ENCODE measurements around the gene FA2H.
"Not testable (repeated sequence)": the region's sequence is repeated elsewhere in the genome, so short reads cannot be mapped to it uniquely, and the experiment has no call there.

The FA2H gene

DNA sequence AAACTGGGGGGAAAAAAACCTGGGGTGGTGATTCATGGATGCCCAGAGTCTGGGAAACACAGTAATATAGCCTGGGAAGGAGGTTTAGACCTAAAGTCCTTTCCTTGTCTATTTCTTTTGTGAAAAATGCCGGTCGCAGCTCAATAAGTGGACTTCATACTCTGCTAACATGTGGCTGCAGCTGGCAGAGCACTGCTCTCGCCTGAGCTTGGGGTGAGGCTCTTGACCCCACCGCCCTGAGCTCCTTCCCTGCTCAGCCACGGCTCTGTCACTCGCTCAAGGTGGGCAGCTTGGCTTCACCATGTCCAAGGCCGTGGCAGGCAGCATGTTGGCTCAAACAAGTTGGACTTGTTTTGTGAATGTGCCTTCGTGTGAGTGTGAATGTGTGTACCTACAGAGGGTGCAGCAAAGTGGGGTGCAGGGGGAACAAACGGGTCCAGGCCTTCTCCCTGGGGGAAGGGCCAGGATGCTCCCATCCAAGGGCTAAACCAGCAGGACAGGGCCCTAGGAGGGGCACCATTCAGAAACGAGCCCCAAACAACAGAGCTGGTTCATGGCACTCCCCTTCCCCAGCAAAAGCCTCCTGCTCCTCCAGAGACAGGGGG is 4.9 kb downstream of the FA2H start:
- DNase-seq, result no peak

DNA sequence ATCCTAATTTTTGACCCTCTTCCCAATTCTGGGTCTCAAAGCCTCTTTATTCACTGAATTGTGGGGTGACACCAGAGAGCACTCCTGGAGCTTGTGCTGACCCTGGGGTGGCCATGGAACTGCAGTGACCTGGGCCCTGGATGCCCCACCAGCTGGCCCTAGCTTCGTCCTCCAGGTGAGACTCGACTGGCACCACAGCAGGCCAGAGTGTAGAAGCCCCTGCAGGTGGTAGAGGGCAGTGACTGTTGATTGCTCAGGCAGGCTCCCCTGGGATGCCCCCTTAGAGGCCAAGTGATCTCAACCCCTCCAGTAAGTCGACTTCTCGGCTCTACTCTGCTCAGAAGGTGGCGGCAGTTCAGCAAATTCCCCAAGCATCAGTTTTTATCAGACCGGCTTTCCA is 6.4 kb downstream of the FA2H start:
- DNase-seq, result no peak

DNA sequence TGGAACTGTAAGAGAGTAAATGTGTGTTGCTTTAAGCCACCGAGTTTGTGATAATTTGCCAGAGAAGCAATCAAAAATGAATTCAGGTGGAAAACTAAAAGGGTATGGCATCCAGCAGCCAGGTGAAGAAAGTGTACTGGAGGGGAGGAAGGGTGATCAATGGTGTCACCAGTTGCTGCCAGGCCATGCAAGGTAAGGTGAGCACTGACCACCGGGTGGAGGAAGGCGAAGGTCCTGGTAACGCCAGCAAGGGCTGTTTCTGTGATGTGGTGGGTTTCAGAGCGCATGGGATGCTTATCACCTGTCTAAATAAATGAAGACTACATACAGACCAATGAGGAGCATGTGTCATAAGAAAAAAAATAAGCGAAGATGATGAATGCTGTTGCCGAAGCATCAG is 6.9 kb downstream of the FA2H start:
- no peak for DNase-seq

DNA sequence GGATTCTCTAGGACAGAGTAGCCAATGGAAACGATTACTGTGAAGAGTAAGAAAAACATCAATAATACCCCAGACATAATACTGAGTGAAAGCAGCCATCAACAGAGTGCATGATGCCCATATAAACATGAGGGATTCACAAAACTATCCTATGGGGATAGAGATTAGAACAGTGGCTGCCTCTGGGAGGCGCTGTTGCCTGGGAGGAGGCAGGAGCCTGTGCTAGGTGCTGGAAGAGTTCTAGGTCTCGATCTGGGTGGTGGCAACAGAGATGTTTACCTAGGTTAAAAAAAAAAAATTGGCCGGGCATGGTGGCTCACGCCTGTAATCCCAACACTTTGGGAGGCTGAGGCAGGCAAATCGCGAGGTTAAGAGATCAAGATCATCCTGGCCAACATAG is 7.9 kb downstream of the FA2H start:
- no peak for DNase-seq

DNA sequence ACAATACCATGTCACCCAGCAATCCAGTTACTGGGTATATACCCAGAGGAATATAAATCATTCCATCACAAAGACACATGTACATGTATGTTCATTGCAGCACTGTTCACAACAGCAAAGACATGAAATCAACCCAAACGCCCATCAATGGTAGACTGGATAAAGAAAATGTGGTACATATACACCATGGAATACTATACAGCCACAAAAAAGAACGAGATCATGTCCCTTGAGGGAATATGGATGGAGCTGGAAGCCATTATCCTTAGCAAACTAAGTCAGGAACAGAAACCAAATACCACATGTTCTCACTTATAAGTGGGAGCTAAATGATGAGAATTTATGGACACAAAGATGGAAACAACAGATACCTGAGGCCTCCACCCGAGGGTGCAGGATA is 10.4 kb downstream of the FA2H start:
- not testable (repeated sequence) for DNase-seq

DNA sequence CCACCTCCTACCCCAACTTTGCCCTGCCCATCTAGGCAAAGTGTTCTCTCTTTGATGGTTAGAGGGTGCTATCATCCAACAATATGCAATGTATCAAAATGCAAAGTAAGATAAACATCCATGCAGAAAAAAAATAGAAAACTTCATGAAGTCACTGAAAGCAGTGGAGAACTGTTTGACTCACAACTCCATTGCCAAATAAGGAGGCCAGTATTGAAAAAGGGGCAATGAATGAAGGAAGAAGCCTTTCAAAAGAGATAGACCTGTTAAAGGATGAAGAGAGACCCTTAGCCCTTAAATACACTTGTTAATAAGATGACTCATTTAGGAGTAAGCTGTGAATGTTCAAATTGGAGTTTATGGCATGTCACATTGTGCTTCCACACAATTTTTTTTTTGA is 13.0 kb downstream of the FA2H start:
- no peak for DNase-seq

DNA sequence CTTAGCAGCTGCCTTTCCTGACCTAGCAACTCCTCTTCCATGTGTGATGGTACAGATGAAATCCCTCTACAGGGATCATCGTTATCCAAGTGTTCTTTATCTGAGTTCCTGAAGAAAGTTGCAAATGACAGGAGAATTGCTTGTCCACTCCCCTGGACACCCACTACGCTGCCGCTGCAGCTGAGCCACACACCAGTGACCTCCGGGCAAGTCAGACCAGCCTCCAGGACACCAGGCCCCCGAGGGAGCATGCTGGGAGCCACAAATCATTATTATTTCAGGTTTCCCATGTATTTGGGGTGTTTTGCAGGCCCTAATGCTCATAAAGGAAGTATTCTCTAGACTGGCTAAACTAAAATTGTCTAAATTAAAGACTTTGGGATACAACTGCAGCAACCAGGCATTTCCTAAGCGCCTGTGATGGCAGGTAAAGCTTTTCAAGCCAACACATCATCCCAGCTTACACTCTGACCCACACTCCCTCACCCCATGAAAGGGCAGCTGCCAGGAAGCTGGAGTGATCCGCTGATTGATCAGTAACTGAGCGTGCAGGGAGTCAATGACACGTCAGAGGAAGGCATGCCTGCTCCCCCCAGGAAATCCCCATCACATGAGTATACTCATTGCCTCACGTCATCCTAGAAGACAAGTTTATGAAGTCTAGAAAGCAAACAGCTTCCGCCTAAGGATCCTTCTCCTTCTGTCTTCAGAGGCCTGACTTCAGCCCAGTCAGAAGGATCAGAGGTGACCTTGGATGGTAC is 14.4 kb downstream of the FA2H start:
- no peak for DNase-seq

DNA sequence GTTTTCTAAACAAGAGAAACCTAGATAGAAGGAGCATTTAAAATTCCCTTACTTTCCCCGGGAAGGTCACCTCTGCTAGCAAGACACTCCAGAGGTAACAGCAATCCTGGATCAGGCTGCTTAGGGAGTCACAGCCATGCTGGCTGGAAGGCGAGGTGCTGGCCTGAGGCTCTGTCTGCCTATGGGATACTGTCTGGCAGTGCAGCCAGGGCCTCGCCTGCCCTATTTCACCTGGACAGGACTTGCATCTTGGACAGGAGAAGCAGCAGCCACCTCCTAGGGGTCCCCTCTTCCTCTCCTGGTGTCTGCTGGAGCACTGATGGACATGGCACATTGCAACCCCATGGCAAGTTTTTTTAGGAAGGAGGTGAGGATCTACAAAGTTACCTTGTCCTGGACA is 15.1 kb downstream of the FA2H start:
- no peak for DNase-seq

DNA sequence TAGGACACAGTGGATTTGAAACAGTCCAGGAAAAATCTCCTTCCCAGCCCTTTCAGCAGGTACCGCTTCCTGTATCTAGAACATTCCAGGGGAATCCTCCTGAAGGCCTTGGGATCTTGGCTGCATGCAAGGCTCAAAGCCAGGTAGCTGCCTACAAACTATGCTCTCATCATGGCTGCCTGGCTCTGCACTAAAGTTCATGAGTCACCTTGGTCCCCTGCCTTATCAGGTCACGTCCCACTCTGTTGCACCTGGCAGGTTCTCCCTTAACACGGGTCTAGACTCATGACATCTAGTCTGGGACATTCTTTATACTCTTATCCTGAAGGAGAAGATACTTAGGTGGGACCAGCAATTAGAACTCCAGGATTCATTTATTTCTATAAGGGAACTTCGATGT is 15.8 kb downstream of the FA2H start:
- DNase-seq, result no peak

DNA sequence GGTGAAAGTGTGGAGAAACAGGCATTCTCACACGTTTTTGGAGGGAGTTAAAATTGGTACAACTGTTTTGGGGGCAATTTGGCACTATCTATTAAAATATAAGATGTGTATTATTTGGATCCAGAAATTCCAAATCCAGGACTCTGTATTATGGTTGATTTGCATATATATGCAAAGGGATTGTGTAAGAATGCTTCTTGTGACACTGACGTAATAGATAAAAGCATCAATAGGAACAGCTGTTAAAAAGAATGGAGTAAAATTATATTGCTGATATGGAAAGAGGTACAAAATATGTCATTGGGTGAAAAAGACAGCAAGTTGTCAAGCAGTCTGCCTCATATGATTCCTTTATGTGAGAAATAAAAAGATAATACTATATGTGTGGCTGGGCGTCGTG is 17.3 kb downstream of the FA2H start:
- no peak for DNase-seq

DNA sequence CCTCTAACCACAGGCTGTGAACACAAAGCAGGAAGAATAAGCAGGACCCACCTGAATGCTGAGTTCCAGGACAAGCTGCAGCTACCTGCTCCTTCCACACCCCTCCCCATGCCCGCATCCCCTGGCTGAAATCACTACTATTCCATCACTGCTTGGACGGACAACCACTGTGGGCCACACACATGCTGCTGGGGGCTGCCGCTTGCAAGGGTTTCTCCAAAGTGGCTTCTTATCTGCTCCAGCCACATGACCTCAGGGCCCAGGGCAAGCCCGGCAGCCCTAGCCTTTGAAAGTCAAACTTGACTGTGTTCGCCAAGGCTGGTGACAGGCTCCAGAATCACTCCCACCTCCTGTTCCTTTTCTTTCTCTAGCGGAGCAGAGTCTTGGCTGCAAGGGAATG is 18.4 kb downstream of the FA2H start:
- no peak for DNase-seq

DNA sequence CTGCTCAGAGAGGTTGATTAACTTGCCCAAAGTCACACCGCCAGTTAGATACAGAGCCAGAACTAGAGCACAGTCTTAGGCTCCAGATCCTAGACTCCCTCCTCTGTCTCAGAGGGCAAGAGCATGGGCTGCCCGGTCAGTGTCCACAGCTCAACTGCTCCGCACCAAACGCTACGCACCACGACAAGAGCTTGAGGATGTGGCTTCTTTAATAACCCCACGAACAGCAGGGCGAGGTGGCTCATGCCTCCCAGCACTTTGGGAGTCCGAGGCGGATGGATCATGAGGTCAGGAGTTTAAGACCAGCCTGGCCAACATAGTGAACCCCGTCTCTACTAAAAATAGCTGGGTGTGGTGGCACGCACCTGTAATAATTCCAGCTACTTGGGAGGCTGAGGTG is 21.4 kb downstream of the FA2H start:
- DNase-seq, result no peak

DNA sequence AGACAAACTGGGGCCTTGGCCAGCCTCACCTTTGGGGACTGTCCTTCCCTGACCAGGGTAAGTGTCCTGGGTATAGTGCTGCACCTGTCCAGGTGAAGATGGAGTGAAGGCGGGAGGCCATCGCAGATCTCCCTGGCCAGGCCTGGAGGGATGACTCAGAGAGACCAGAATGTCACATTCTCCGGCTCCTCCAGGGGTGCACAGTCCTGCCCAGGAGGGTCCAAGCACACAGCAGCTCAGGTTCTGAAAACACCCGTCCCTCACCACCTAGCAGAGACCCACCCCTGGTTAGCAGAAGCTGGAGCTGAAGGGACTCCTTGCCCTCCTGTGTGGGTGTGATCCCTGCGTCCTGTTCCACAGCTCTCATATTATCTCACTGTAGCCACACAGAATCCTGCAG is 21.9 kb downstream of the FA2H start:
- no peak for DNase-seq

DNA sequence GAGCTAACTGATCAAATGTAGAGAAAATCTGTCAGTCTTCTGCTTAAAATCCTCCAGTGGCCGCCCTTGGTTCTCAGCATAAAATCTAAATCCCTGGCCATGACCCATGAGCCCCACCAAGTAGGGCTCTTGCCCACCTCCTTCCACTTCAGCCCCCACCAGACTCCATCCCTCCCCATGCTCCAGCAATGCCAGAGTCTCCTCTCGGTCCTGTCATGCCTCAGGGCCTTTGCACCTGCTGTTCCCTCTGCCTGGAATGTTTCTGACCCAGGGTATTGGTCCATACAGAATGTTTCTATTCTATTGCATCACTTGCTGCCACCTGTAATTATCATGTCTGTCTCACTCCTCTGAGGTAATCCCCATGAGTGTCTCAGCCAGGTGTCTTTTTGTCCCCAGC is 22.4 kb downstream of the FA2H start:
- DNase-seq, result no peak

DNA sequence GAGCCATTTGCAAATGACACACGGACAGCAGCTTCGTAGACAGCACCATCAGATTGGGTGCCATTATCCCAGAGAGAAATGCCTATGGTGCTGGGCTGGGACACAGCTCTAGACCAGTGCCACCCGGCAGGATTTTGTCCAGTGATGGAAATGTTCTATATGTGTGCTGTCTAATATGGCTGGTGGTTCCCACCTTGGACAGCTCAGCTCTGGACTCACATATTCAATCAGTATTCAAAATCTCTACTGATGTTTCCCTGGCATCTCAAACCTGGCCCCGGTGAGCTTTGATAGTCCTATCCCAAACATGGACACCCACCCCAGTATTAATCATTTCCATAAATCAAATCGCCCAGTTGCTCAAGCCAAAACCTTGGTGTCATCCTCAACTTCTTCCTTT is 23.0 kb downstream of the FA2H start:
- no peak for DNase-seq

DNA sequence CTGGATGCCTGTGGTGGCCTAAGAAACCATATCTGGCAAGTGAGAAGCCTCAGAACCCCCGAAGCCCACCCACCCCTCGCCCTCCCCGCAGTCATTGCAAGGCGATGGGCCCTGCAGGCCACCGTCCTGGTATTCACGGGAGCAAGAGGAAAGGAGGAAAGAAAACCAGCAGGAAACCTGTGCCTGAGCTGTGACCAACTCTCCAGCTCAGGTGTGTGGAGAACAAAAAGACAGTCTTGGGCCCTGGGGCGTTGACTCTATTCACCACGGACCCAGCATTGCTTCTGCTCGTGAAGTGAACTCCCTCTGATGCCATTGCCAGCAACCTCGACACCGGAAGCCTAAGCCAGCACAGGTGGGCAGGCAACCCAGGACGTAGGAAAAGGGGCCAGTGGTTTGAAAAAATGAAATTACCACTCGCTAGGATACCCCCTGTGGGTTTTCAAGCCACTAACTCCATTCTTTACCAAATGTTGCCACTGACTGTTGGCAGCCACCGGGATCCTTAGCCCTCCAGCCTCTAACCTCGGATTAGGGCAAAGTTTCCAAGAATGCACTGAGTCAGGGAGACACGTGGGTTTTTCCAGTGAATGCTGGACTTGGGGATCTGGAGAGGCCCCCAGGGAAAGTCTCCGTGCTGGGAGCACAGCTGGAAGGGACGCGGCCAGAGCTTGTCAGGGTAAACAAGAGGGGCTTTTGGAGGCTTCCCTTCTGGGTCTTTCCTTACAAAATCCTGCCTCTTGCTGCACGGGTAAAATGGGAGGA is 25.1 kb downstream of the FA2H start:
- no peak for DNase-seq

DNA sequence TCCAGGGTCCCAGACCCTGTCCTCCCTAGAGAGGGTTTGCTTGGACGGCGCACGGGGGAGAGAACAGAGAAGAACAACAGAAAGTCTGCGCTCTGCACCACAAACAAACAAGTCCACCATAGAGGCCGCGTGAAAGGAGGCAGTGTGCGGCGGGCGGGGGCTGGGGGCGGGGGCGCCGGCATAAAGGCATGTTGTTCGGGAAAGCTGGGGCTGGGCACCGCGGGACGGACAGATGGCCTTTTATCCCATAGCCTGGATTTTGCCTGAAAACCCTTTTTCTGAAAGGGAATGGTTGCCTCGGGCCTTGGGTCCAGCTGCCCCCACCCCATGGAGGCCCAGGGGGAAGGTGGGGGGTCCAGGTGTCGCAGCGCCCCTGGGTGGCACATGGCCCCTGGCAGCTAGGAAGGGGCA is 26.0 kb downstream of the FA2H start:
- no peak for DNase-seq

DNA sequence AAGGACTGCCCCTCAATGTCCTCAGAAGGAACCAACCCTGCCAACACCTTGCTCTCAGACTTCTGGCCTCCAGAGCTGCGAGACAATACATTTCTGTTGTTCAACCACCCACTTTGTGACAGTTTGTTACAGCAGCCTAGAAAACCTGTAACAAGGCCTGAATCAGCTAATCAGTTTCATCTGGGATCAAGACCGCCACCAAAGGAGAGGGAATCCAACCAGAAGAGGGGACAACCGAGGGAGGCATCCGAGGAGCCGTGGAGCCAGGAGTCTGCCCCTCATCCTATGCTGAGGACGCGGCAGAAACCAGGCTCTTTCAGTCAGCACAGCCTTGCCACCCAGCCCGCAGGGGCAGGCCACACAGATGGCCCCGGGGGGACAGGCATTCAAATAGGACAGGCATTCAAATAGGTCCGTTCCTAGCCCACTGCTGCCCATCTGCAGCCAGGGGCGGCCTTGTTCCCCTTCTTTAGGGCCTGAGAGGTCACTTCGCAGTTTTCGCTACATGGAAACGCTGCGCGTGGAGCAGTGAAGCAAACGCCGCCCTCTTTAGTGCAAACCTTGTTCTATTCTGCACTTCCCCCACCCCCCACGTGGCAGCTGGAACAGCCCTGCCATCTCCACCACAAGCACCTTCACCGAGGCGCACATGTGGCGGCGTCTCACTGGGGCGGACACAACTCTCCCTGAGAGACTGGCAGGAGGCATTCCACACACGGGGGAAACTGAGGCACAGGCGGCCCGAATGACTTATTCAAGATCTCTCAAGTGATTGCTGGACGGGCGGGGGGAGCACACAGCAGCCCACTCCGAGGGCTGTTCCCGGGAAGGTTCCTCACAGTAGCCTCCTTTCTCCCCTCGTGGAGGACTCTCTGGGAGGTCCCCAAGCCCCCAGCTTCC is 26.7 kb downstream of the FA2H start:
- no peak for DNase-seq

DNA sequence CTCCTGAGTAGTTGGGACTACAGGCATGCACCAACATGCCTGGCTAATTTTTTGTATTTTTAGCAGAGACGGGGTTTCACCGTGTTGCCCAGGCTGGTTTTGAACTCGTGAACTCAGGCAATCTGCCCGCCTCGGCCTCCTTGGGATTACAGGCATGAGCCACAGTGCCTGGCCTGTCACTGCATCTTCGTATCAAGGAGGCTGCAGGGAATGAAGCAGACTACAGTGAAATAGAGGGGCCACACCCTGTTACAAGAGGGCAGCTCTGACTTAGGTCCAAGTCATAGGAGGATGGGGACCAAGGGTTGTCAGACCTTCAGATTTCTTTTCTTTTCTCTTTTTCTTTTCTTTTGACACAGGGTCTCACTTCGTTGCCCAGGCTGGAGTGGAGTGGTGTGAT is 28.7 kb downstream of the FA2H start:
- no peak for DNase-seq

DNA sequence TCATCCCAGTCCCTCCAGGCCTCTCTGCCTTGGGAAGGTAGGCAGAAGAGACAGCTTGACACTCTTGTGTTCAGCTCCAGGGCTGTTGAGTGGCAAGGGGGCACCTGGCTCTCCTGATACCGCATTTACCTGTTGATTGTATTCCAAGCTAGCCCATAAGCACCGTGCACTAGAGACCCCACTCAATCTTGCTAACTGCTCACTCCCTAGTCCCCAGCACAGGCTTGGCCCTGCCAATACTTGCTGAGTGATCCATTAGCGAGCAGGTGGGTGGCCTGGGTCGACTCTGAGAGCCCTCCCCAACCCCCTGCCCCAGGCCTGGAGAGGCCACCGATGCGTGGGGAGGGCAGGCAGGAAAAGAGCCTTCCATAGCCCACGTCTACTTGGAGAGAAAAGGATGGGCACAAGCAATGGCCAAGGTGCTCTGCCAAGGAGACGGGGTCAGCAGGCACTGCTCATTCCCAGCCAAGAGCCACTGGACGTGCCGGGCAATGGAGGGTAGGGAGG is 29.5 kb downstream of the FA2H start:
- no peak for DNase-seq

DNA sequence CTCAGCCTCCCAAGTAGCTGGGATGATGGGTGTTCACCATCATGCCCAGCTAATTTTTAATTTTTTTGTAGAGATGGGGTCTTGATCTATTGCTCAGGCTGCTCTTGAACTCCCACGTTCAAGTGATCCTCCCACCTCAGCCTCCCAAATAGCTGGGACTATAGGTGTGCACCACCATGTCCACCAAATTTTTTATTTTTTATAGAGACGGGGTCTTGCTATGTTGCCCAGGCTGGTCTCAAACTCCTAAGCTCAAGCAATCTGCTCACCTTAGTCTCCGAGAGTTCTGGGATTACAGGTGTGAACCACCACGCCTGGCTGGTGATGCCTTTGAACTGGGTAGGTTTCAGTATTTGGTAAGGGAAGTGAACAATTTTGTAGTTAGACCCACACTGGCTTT is 30.1 kb downstream of the FA2H start:
- DNase-seq, result no peak

DNA sequence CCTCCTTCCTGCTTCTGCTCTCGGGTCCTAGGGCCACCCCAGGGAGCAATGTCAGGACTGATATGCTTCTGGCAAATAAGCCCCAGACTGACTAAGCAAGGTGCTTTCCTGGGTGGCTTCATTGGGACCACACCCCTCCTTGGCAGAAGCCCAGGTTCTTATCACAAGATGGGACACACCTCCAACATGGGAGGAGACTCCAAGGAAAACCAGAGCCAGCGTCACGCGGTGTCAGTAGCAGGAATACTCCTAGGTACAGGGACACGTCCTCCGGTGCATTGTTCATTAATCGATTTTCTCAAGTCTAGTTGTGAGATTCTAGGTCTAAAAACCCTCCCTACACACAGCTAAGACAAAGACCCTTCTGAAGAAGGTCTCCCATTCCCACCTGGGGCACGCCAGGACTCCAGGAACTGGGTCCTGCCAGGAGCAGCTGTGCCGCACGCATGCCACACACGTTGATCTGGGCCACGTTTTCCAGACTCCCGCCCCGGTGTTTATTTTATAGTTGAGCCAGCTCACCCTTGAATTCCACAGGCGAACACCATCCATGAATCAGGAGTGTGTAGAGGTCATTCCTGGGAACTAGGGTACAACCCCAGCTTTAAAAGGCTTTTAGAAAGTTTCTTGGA is 30.8 kb downstream of the FA2H start:
- no peak for DNase-seq

Data from NCI-H1930 (cell line).